K562 (cell line): ENCODE data around the gene HYCC2. TPM values are rescaled to one million over a fixed set of nuclear protein-coding genes. Genes with fewer than 3 reads are reported as not detected.

Experiments
- ATAC-seq: fragments of 200-7000 bp; cut with Tn5 transposase; 3 replicates; pipeline ENCODE4 v1.9.1; 2020; ENCODE audit warnings: moderate library complexity
- BruUV-seq: library from RNA; stranded (reverse); fragments of 400-500 nt; replicated peaks from 2 replicates; lab custom pipeline; 2021; lab: Mats Ljungman, UMichigan
- CTCF ChIA-PET: fragments of 300-600 bp; formaldehyde crosslinking; extraction: SDS; loops from one replicate; lab custom pipeline; 2021; ENCODE audit warnings: low intra/inter-chr PET ratio; lab: Yijun Ruan, JAX
- POLR2A ChIA-PET: fragments of 300-600, 350-650 bp; sonication (Branson Sonifier 250); formaldehyde crosslinking; extraction: SDS; loops from one replicate; lab custom pipeline; 2021; ENCODE audit warnings: antibody characterized with exemption, inconsistent platforms; lab: Yijun Ruan, JAX
- DNase-seq, 4 experiments: peaks; one replicate each; pipeline versions ENCODE4 v3.0.0 to v3.0.0-alpha.2; 2011 to 2018; ENCODE audit warnings: low spot score in 3 of 4, mixed read lengths in 3 of 4; ENCODE audit errors: extremely low read depth in 1 of 4
- FAIRE-seq: peaks from 2 replicates; lab custom pipeline; 2011; peaks lifted over from hg19 to GRCh38; lab: Jason Lieb, UNC
- H2AFZ ChIP-seq: 2 replicates; pipeline ENCODE4 v1.6.0; 2011; ENCODE audit warnings: low read depth, low read length, control low read depth, inconsistent platforms
- H3K27ac ChIP-seq: fragments of 200-600 bp; 3 replicates; pipeline ENCODE4 v1.8.0; 2011; ENCODE audit warnings: low read depth, mild to moderate bottlenecking, control low read depth, inconsistent platforms, low read length, moderate library complexity, mixed read lengths; ENCODE audit errors: extremely low read depth
- H3K27me3 ChIP-seq, 2 experiments: fragments of 300-600 bp in 1 of 2; 2 replicates in 1 of 2; 3 replicates in 1 of 2; pipeline versions ENCODE4 v1.6.0 to v1.8.0; 2011; ENCODE audit warnings: inconsistent platforms in 2 of 2, low read length in 2 of 2, mild to moderate bottlenecking in 1 of 2, mixed read lengths in 1 of 2, moderate library complexity in 1 of 2; ENCODE audit not compliant: control insufficient read depth in 2 of 2, insufficient read depth in 2 of 2
- H3K36me3 ChIP-seq: fragments of 300-600 bp; 3 replicates; pipeline ENCODE4 v1.8.0; 2011; ENCODE audit warnings: mild to moderate bottlenecking, low read length, inconsistent platforms; ENCODE audit not compliant: control insufficient read depth, insufficient read depth
- H3K4me1 ChIP-seq, 2 experiments: fragments of 200-600 bp in 1 of 2; replicated peaks in 1 of 2; 2 replicates in 1 of 2; 3 replicates in 1 of 2; pipeline versions ENCODE4 v1.5.1 to v1.8.0; 2011; ENCODE audit warnings: inconsistent platforms in 2 of 2, low read length in 2 of 2, mild to moderate bottlenecking in 1 of 2, mixed read lengths in 1 of 2, moderate library complexity in 1 of 2; ENCODE audit not compliant: control insufficient read depth in 2 of 2, insufficient read depth in 2 of 2
- H3K4me2 ChIP-seq: 2 replicates; pipeline ENCODE4 v1.6.1; 2011; ENCODE audit warnings: low read length, control low read depth, inconsistent platforms, mixed read lengths; ENCODE audit not compliant: insufficient read depth
- H3K4me3 ChIP-seq: fragments of 200-600 bp; sonication (generic), shearing (Covaris generic); 2 replicates; pipeline ENCODE4 v1.5.1; 2016; ENCODE audit warnings: control low read depth, inconsistent platforms
- H3K79me2 ChIP-seq: fragments of 200-600 bp; 3 replicates; pipeline ENCODE4 v1.8.0; 2011; ENCODE audit warnings: low read length, inconsistent platforms; ENCODE audit not compliant: control insufficient read depth, insufficient read depth
- H3K9ac ChIP-seq, 2 experiments: 2 replicates each; pipeline versions ENCODE4 v1.6.0 to v1.6.1; 2011; ENCODE audit warnings: low read depth in 2 of 2, low read length in 2 of 2, control low read depth in 1 of 2, inconsistent platforms in 1 of 2, mild to moderate bottlenecking in 1 of 2, mixed read lengths in 1 of 2; ENCODE audit not compliant: insufficient read depth in 1 of 2
- H3K9me1 ChIP-seq: one replicate; pipeline ENCODE4 v1.6.0; 2011; ENCODE audit warnings: inconsistent platforms, mild to moderate bottlenecking, low read length, moderate library complexity; ENCODE audit not compliant: control insufficient read depth, insufficient read depth
- H3K9me3 ChIP-seq: replicated peaks from 2 replicates; pipeline ENCODE4 v1.5.1; 2011; ENCODE audit warnings: low read depth, low read length, inconsistent platforms; ENCODE audit not compliant: control insufficient read depth, insufficient read depth
- H4K20me1 ChIP-seq: replicated peaks from 2 replicates; pipeline ENCODE4 v1.6.1; 2011; ENCODE audit warnings: low read length, inconsistent platforms, mixed read lengths; ENCODE audit not compliant: control insufficient read depth, insufficient read depth
- HCFC1 ChIP-seq: IDR thresholded peaks from 2 replicates; pipeline ENCODE4 v1.6.1; 2012; ENCODE audit warnings: low read depth, low read length, improper control_type of control experiment
- KDM5B ChIP-seq: fragments of 200-600 bp; sonication (generic); IDR thresholded peaks from 2 replicates; pipeline ENCODE4 v1.6.1; 2012; ENCODE audit warnings: low read depth, mild to moderate bottlenecking, moderate library complexity, low read length, control low read depth, inconsistent platforms; ENCODE audit not compliant: insufficient replicate concordance
- MTA1 ChIP-seq: fragments of 450-650 bp; IDR thresholded peaks from 2 replicates; pipeline ENCODE4 v1.6.1; 2017; ENCODE audit warnings: borderline replicate concordance
- NRF1 ChIP-seq, 2 experiments: fragments of 450-650 bp; IDR thresholded peaks in 1 of 2; conservative IDR thresholded peaks in 1 of 2; 2 replicates each; pipeline ENCODE4 v1.6.1; 2014; ENCODE audit warnings: mild to moderate bottlenecking in 2 of 2
- PURB ChIP-seq: sonication (generic); formaldehyde crosslinking; IDR thresholded peaks from 2 replicates; pipeline ENCODE4 v1.9.0; 2021; ENCODE audit warnings: low read depth, mild to moderate bottlenecking, missing genetic modification reagents
- ZNF121 ChIP-seq: sonication (generic); formaldehyde crosslinking; conservative IDR thresholded peaks from 2 replicates; pipeline ENCODE4 v1.8.0; 2022; ENCODE audit warnings: missing genetic modification reagents
- ZNF354B ChIP-seq: fragments of 250-450 bp; sonication (Bioruptor Pico); IDR thresholded peaks from 2 replicates; pipeline ENCODE4 v1.4.0; 2020
- ZNF766 ChIP-seq: fragments of 200-800 bp; sonication (Bioruptor generic); conservative IDR thresholded peaks from 2 replicates; pipeline ENCODE4 v1.6.1; 2016; ENCODE audit warnings: missing genetic modification characterization, missing compliant biosample characterization
- WGBS: fragments of 100-300 bp; shearing (Covaris generic); methylation state at CpG from one replicate; pipeline ENCODE4 v1.1.6; 2016; ENCODE audit warnings: low coverage, mixed read lengths; ENCODE audit not compliant: insufficient coverage; ENCODE audit errors: missing lambda C conversion rate; 5-methylcytosine and 5-hydroxymethylcytosine counted together
- in situ Hi-C: fragments of 300-500 bp; cut with MboI; formaldehyde crosslinking; loops from 4 replicates; pipeline ENCODE4 v1.15.0; 2018; ENCODE audit warnings: inconsistent platforms, mixed read lengths
- intact Hi-C: fragments of 100-400 bp; cut with micrococcal nuclease; formaldehyde crosslinking; loops from 2 replicates; pipeline ENCODE4 v1.14.2; 2022
- polyA plus RNA-seq, 8 experiments: library from polyadenylated mRNA; depleted of rRNA in 4 of 8; stranded (reverse) in 5 of 8; unstranded in 3 of 8; fragments of >200 nt; fragmentation: Nextera tagmentation in 2 of 8; fragmentation: Illumina TruSeq in 1 of 8; extraction: Ambion mirVana in 2 of 8; extraction: Trizol in 1 of 8; gene quantifications; 2 replicates each; pipeline versions ENCODE4 v1.2.1 to v1.2.3, GENCODE V29; 2011 to 2014; ENCODE audit warnings: inconsistent platforms in 1 of 8, missing spikeins in 1 of 8
- total RNA-seq, 7 experiments: library from RNA; depleted of rRNA in 6 of 7; stranded (reverse); fragments of >200 nt in 6 of 7; fragmentation: Illumina TruSeq in 2 of 7; extraction: Trizol in 2 of 7; gene quantifications; 2 replicates each; pipeline versions ENCODE4 v1.2.1 to v1.2.3, GENCODE V29; 2011 to 2021; ENCODE audit warnings: low replicate concordance in 1 of 7
- TF ChIP-seq, protein P1 (sequence below): sonication (generic); IDR thresholded peaks from 2 replicates; pipeline ENCODE4 v1.6.1; 2016
- TF ChIP-seq, protein P2 (sequence below), 2 experiments: fragments of 450-650 bp; conservative IDR thresholded peaks; 2 replicates each; pipeline ENCODE4 v1.6.1; 2017; ENCODE audit warnings: mild to moderate bottlenecking in 2 of 2, moderate library complexity in 2 of 2
- TF ChIP-seq, protein P3 (sequence below), 2 experiments: fragments of 450-650 bp in 1 of 2; sonication (generic) in 1 of 2; formaldehyde crosslinking in 1 of 2; IDR thresholded peaks; 2 replicates each; pipeline versions ENCODE4 v1.7.1 to v1.9.0; 2016 to 2022; ENCODE audit warnings: inconsistent platforms in 1 of 2, mild to moderate bottlenecking in 1 of 2, missing genetic modification reagents in 1 of 2

The HYCC2 gene
- total and polyA plus RNA-seq, 9 of the 15 experiments (the other 6 are each of a cell fraction or from before 2014, with no cell fraction given), result 5.4 to 20.0 (median 9.8) TPM

DNA sequence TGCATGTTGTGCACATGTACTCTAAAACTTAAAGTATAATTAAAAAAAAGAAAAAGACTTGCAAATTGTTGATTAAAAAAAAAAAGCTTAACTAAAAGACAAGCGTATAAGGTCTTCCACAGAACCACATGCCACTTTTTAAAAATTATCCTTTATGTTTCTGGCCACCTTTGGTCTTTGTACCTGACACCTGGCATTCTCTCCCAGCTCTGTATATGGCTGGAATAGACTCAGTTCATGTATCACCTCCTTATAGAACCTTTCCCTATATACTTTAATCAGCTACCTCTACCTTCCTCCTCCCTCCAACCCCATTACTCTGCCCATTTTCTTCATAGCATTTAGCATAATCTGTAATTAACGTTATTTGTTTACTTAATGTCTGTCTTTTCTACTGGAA lies 32.6 kb downstream of the HYCC2 start:
- no peak for ATAC-seq
- H3K4me3 ChIP-seq, result no peak overlapping the region
- H3K4me2 ChIP-seq, result no peak overlapping the region
- intact Hi-C loops (no loop called here), in situ Hi-C loops (no loop called here)
- H3K9me3 ChIP-seq, result no peaks in the 10 kb centered on the region
- H3K9me1 ChIP-seq, result no peaks in the 10 kb centered on the region
- H3K4me1 ChIP-seq, result no peaks in the 10 kb centered on the region
- no peak overlapping the region for H3K27ac ChIP-seq
- no TSS peak for BruUV-seq
- no peak for DNase-seq
- peaks cover 23% of the 10 kb centered on the region for H3K79me2 ChIP-seq
- H3K27me3 ChIP-seq, result no peaks in the 10 kb centered on the region
- no peaks in the 10 kb centered on the region for H4K20me1 ChIP-seq
- no peak for FAIRE-seq
- ChIA-PET POLR2A (interaction anchor here (0.5 kb wide), 2 partner anchors 15 to 20 kb away, joined by 3 to 4 read pairs; no protein-coding TSS in a partner anchor), CTCF (no interaction called here)
- no peak overlapping the region for H2AFZ ChIP-seq
- peaks cover 18% of the 10 kb centered on the region; the same call in 1 of the 3 replicates for H3K36me3 ChIP-seq
- 100% methylated on average over 2 of the region's 2 CpGs for whole genome bisulfite sequencing
- no peak overlapping the region for H3K9ac ChIP-seq
- TF ChIP-seq ZNF766 (CRISPR knock-in tag) (no peak), HCFC1 (no peak), ZNF121 (CRISPR knock-in tag) (no peak), PURB (CRISPR knock-in tag) (no peak), NRF1 (conservative IDR thresholded peaks at IDR 0.05 in 1 of 2, IDR thresholded peaks at IDR 0.05 in 1 of 2) (no peak), KDM5B (no peak), ZNF354B (CRISPR knock-in tag) (no peak), MTA1 (no peak)
- TF ChIP-seq, protein P1, sequence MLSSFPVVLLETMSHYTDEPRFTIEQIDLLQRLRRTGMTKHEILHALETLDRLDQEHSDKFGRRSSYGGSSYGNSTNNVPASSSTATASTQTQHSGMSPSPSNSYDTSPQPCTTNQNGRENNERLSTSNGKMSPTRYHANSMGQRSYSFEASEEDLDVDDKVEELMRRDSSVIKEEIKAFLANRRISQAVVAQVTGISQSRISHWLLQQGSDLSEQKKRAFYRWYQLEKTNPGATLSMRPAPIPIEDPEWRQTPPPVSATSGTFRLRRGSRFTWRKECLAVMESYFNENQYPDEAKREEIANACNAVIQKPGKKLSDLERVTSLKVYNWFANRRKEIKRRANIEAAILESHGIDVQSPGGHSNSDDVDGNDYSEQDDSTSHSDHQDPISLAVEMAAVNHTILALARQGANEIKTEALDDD, result no peak
- TF ChIP-seq, protein P2, sequence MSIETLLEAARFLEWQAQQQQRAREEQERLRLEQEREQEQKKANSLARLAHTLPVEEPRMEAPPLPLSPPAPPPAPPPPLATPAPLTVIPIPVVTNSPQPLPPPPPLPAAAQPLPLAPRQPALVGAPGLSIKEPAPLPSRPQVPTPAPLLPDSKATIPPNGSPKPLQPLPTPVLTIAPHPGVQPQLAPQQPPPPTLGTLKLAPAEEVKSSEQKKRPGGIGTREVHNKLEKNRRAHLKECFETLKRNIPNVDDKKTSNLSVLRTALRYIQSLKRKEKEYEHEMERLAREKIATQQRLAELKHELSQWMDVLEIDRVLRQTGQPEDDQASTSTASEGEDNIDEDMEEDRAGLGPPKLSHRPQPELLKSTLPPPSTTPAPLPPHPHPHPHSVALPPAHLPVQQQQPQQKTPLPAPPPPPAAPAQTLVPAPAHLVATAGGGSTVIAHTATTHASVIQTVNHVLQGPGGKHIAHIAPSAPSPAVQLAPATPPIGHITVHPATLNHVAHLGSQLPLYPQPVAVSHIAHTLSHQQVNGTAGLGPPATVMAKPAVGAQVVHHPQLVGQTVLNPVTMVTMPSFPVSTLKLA (conservative IDR thresholded peaks at IDR 0.05), result no peak
- TF ChIP-seq, protein P3, sequence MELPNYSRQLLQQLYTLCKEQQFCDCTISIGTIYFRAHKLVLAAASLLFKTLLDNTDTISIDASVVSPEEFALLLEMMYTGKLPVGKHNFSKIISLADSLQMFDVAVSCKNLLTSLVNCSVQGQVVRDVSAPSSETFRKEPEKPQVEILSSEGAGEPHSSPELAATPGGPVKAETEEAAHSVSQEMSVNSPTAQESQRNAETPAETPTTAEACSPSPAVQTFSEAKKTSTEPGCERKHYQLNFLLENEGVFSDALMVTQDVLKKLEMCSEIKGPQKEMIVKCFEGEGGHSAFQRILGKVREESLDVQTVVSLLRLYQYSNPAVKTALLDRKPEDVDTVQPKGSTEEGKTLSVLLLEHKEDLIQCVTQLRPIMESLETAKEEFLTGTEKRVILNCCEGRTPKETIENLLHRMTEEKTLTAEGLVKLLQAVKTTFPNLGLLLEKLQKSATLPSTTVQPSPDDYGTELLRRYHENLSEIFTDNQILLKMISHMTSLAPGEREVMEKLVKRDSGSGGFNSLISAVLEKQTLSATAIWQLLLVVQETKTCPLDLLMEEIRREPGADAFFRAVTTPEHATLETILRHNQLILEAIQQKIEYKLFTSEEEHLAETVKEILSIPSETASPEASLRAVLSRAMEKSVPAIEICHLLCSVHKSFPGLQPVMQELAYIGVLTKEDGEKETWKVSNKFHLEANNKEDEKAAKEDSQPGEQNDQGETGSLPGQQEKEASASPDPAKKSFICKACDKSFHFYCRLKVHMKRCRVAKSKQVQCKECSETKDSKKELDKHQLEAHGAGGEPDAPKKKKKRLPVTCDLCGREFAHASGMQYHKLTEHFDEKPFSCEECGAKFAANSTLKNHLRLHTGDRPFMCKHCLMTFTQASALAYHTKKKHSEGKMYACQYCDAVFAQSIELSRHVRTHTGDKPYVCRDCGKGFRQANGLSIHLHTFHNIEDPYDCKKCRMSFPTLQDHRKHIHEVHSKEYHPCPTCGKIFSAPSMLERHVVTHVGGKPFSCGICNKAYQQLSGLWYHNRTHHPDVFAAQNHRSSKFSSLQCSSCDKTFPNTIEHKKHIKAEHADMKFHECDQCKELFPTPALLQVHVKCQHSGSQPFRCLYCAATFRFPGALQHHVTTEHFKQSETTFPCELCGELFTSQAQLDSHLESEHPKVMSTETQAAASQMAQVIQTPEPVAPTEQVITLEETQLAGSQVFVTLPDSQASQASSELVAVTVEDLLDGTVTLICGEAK (IDR thresholded peaks at IDR 0.05), result no peak
- TF ChIP-seq, protein P3 (CRISPR knock-in tag; IDR thresholded peaks at IDR 0.05), result no peak
